GM19193 (cell line): ENCODE measurements around the gene SPDYE18.
"Not testable (repeated sequence)": the region's sequence is repeated elsewhere in the genome, so short reads cannot be mapped to it uniquely, and the experiment has no call there.

Experiments
- POLR2A ChIP-seq: IDR thresholded peaks from 4 replicates; pipeline ENCODE4 v1.6.1; 2011; ENCODE audit not compliant: insufficient read depth, insufficient read length; ENCODE audit errors: extremely low read depth

The SPDYE18 gene

DNA sequence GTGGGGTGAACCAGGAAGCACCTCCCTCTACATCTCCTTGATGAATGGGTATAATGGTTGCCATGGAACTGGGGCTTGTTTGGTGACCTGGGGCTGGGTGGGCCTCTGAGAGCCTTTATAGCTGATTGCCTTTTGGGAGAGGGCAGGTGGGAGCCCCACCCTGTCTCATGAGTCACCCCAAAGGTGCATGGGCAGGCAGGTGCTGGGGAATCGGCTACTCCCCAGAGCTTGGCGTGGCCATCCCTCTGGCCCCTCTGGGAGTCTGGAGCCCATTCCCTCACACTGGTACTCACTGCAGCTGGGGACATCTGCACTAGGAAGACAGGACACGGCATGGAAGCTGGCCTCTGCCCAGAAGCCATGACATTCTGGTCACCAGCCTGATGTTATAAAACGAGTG is at the start of gene SPDYE18:
Gene SPDYE18, minus strand, starts transcription at position 2 of the 400 bp plus-strand sequence. CDS start 2,046 bp downstream, outside the sequence.
- TF ChIP-seq POLR2A, result not testable (repeated sequence)

GRCh38 chr7:77032261-77032660 is 30.1 kb downstream of the SPDYE18 start, which contains the start of gene SPDYE17:
TSS of gene SPDYE17 (minus strand) at chr7:77032361. CDS start at chr7:77030570, 1,791 bp downstream.
- not testable (repeated sequence) for TF ChIP-seq POLR2A
